Esophagus squamous epithelium (tissue), 4 donors: ENCODE measurements around the gene AIFM3.

Experiments
- CTCF ChIP-seq, 6 experiments: fragments of 450-650 bp in 4 of 6; fragments of 200-600 bp in 2 of 6; sonication (generic) in 2 of 6; IDR thresholded peaks; one replicate each; pipeline ENCODE4 v1.5.1; 2016 to 2019; ENCODE audit warnings: antibody characterized with exemption in 6 of 6, mild to moderate bottlenecking in 4 of 6, moderate library complexity in 4 of 6
- POLR2A ChIP-seq, 4 donors: fragments of 450-650 bp; IDR thresholded peaks; one replicate each; pipeline ENCODE4 v1.6.1; 2017; ENCODE audit warnings: antibody characterized with exemption in 4 of 4, mild to moderate bottlenecking in 4 of 4, moderate library complexity in 3 of 4

- TF ChIP-seq CTCF (IDR thresholded peaks at IDR 0.05) (no peak), POLR2A (IDR thresholded peaks at IDR 0.05) (no peak)
These were observed 8.7 kb downstream of the AIFM3 start for GRCh38 chr22:20975541-20976290.
